HepG2 (cell line): ENCODE measurements around the gene PSMD12. TPM values are rescaled to one million over a fixed set of nuclear protein-coding genes. Genes with fewer than 3 reads are reported as not detected.
A peak's percentile ranks its signal among the peaks of the same experiment; 100 is the strongest.

Source experiments
- CSRNP1 ChIP-seq: sonication (generic); formaldehyde crosslinking; IDR thresholded peaks from 2 replicates; pipeline ENCODE4 v1.8.1; 2023; ENCODE audit warnings: mild to moderate bottlenecking, missing genetic modification reagents
- ELF3 ChIP-seq: IDR thresholded peaks from 2 replicates; pipeline ENCODE4 v1.6.1; 2016; ENCODE audit warnings: missing genetic modification reagents, missing compliant biosample characterization
- FOSL2 ChIP-seq: sonication (generic); formaldehyde crosslinking; IDR thresholded peaks from 2 replicates; pipeline ENCODE4 v1.4.0; 2020; ENCODE audit warnings: missing genetic modification reagents
- FOXJ3 ChIP-seq: sonication (generic); formaldehyde crosslinking; IDR thresholded peaks from 2 replicates; pipeline ENCODE4 v1.4.0; 2020; ENCODE audit warnings: missing genetic modification reagents, mild to moderate bottlenecking, borderline replicate concordance
- GATAD1 ChIP-seq: IDR thresholded peaks from 2 replicates; pipeline ENCODE4 v1.6.1; 2016; ENCODE audit warnings: missing genetic modification reagents, missing compliant biosample characterization
- GTF3A ChIP-seq: sonication (generic); formaldehyde crosslinking; conservative IDR thresholded peaks from 2 replicates; pipeline ENCODE4 v1.4.0; 2020; ENCODE audit warnings: mild to moderate bottlenecking, missing genetic modification reagents
- HOXA7 ChIP-seq: sonication (generic); formaldehyde crosslinking; IDR thresholded peaks from 2 replicates; pipeline ENCODE4 v1.8.1; 2022; ENCODE audit warnings: mild to moderate bottlenecking, missing genetic modification reagents, moderate library complexity
- JUND ChIP-seq: sonication (generic); formaldehyde crosslinking; IDR thresholded peaks from 2 replicates; pipeline ENCODE4 v1.8.0; 2022; ENCODE audit warnings: mild to moderate bottlenecking, missing genetic modification reagents
- KLF16 ChIP-seq, 2 experiments: sonication (generic) in 1 of 2; formaldehyde crosslinking in 1 of 2; IDR thresholded peaks; 2 replicates each; pipeline versions ENCODE4 v1.6.1 to v1.8.0; 2016 to 2023; ENCODE audit warnings: missing genetic modification reagents in 2 of 2, missing compliant biosample characterization in 1 of 2
- KLF9 ChIP-seq: IDR thresholded peaks from 2 replicates; pipeline ENCODE4 v1.6.1; 2016; ENCODE audit warnings: low read depth
- LCORL ChIP-seq, 2 experiments: fragments of 450-650 bp in 1 of 2; sonication (generic) in 1 of 2; formaldehyde crosslinking in 1 of 2; IDR thresholded peaks; 2 replicates each; pipeline versions ENCODE4 v1.5.0 to v1.6.1; 2017 to 2020; ENCODE audit warnings: antibody characterized with exemption in 1 of 2, missing genetic modification reagents in 1 of 2
- MIXL1 ChIP-seq: IDR thresholded peaks from 2 replicates; pipeline ENCODE4 v1.6.1; 2016
- NFYC ChIP-seq: IDR thresholded peaks from 2 replicates; pipeline ENCODE4 v1.6.1; 2016; ENCODE audit warnings: missing genetic modification reagents, missing compliant biosample characterization
- NR2F1 ChIP-seq, 2 experiments: fragments of 450-650 bp in 1 of 2; formaldehyde crosslinking in 1 of 2; IDR thresholded peaks; 2 replicates each; pipeline versions ENCODE4 v1.5.0 to v1.6.1; 2016 to 2020; ENCODE audit warnings: mild to moderate bottlenecking in 1 of 2, missing compliant biosample characterization in 1 of 2, missing genetic modification reagents in 1 of 2, moderate library complexity in 1 of 2
- NR3C1 ChIP-seq: sonication (generic); formaldehyde crosslinking; IDR thresholded peaks from 2 replicates; pipeline ENCODE4 v1.4.0; 2020; ENCODE audit warnings: missing genetic modification reagents
- TAF15 ChIP-seq: fragments of 200-400 bp; formaldehyde crosslinking; IDR thresholded peaks from one replicate; pipeline ENCODE4 v1.6.1; 2018; ENCODE audit warnings: mild to moderate bottlenecking, low read depth, low read length; ENCODE audit not compliant: poor library complexity, severe bottlenecking
- ZFAT ChIP-seq: sonication (generic); formaldehyde crosslinking; conservative IDR thresholded peaks from 2 replicates; pipeline ENCODE4 v1.8.1; 2023; ENCODE audit warnings: missing genetic modification reagents, inconsistent platforms
- ZFY ChIP-seq: sonication (generic); formaldehyde crosslinking; IDR thresholded peaks from 2 replicates; pipeline ENCODE4 v1.4.0; 2020; ENCODE audit warnings: missing genetic modification reagents
- ZNF160 ChIP-seq: sonication (generic); formaldehyde crosslinking; IDR thresholded peaks from 2 replicates; pipeline ENCODE4 v1.8.0; 2022; ENCODE audit warnings: mild to moderate bottlenecking, inconsistent platforms, missing genetic modification reagents
- ZNF24 ChIP-seq: fragments of 450-650 bp; IDR thresholded peaks from 2 replicates; pipeline ENCODE4 v1.6.1; 2017; ENCODE audit warnings: antibody characterized with exemption, mild to moderate bottlenecking
- ZNF253 ChIP-seq: sonication (generic); formaldehyde crosslinking; IDR thresholded peaks from 2 replicates; pipeline ENCODE4 v1.8.0; 2022; ENCODE audit warnings: mild to moderate bottlenecking, missing genetic modification reagents, borderline replicate concordance
- ZNF263 ChIP-seq: sonication (generic); formaldehyde crosslinking; IDR thresholded peaks from 2 replicates; pipeline ENCODE4 v1.4.0; 2020; ENCODE audit warnings: missing genetic modification reagents
- ZNF264 ChIP-seq: sonication (generic); formaldehyde crosslinking; IDR thresholded peaks from 2 replicates; pipeline ENCODE4 v1.4.0; 2020; ENCODE audit warnings: missing genetic modification reagents
- ZNF274 ChIP-seq: sonication (generic); formaldehyde crosslinking; IDR thresholded peaks from 2 replicates; pipeline ENCODE4 v1.5.1; 2020; ENCODE audit warnings: mild to moderate bottlenecking, missing genetic modification reagents
- ZNF550 ChIP-seq: sonication (generic); formaldehyde crosslinking; IDR thresholded peaks from 2 replicates; pipeline ENCODE4 v1.4.0; 2020; ENCODE audit warnings: mild to moderate bottlenecking, missing genetic modification reagents, borderline replicate concordance
- ZNF597 ChIP-seq: sonication (generic); formaldehyde crosslinking; IDR thresholded peaks from 2 replicates; pipeline ENCODE4 v1.5.0; 2020; ENCODE audit warnings: missing genetic modification reagents
- ZNF737 ChIP-seq: sonication (generic); formaldehyde crosslinking; IDR thresholded peaks from 2 replicates; pipeline ENCODE4 v1.5.0; 2020; ENCODE audit warnings: missing genetic modification reagents, mild to moderate bottlenecking, borderline replicate concordance
- ZNF775 ChIP-seq: sonication (generic); formaldehyde crosslinking; IDR thresholded peaks from 2 replicates; pipeline ENCODE4 v1.4.0; 2020; ENCODE audit warnings: missing genetic modification reagents, mild to moderate bottlenecking, moderate library complexity, borderline replicate concordance
- polyA plus RNA-seq, 8 experiments: library from polyadenylated mRNA; depleted of rRNA in 3 of 8; stranded (reverse) in 7 of 8; unstranded in 1 of 8; fragments of >200 nt; fragmentation: Illumina TruSeq in 4 of 8; extraction: Trizol in 4 of 8; gene quantifications; 2 replicates each; pipeline versions ENCODE4 v1.2.1 to v1.2.3, GENCODE V29; 2011 to 2016; ENCODE audit warnings: low read depth in 4 of 8, missing spikeins in 1 of 8, mixed read lengths in 1 of 8; ENCODE audit not compliant: insufficient read depth in 1 of 8
- total RNA-seq, 5 experiments: library from RNA; depleted of rRNA; stranded (reverse); fragments of >200 nt; fragmentation: Illumina TruSeq; extraction: Trizol; gene quantifications; 2 replicates each; pipeline ENCODE4 v1.2.3, GENCODE V29; 2016; ENCODE audit warnings: low read depth in 1 of 5
- TF ChIP-seq, protein P1 (sequence below): sonication (generic); formaldehyde crosslinking; IDR thresholded peaks from 2 replicates; pipeline ENCODE4 v1.9.0; 2021; ENCODE audit warnings: missing genetic modification reagents, mild to moderate bottlenecking, borderline replicate concordance

The PSMD12 gene
- total and polyA plus RNA-seq, 2 of the 13 experiments (the other 11 are each of a cell fraction or from before 2014, with no cell fraction given) = 27.4 to 71.7 TPM

- TF ChIP-seq NR2F1 (CRISPR knock-in tag; IDR thresholded peaks at IDR 0.05) = no peak
- TF ChIP-seq ZNF274 (CRISPR knock-in tag) = peak; percentile 56; the same call in 1 of the 2 replicates
- no peak for TF ChIP-seq KLF9 (CRISPR knock-in tag)
- no peak for TF ChIP-seq ZNF597 (CRISPR knock-in tag)
- 0 out of 4 replicates have a peak, but pooled peaks of 1 of the 2 experiments have one; percentile 30 for TF ChIP-seq KLF16 (CRISPR knock-in tag; IDR thresholded peaks at IDR 0.05)
- TF ChIP-seq ZNF263 (CRISPR knock-in tag) = no peak
- 0 out of 2 replicates have a peak, but pooled peaks have one; percentile 50 for TF ChIP-seq MIXL1 (CRISPR knock-in tag)
- TF ChIP-seq ZNF737 (CRISPR knock-in tag) = no peak
- no peak for TF ChIP-seq ZNF160 (CRISPR knock-in tag)
- TF ChIP-seq CSRNP1 (CRISPR knock-in tag) = no peak
- no peak for TF ChIP-seq ZFY (CRISPR knock-in tag)
- TF ChIP-seq ZNF253 = no peak
- TF ChIP-seq TAF15 = no peak
- no peak for TF ChIP-seq GTF3A (CRISPR knock-in tag)
- no peak for TF ChIP-seq LCORL (IDR thresholded peaks at IDR 0.05)
- TF ChIP-seq LCORL (CRISPR knock-in tag; IDR thresholded peaks at IDR 0.05) = peak; percentile 31; the same call in 1 of the 2 replicates
- peak; percentile 42; the same call in 1 of the 2 replicates for TF ChIP-seq FOSL2 (CRISPR knock-in tag)
- TF ChIP-seq FOXJ3 (CRISPR knock-in tag) = no peak
- TF ChIP-seq GATAD1 (CRISPR knock-in tag) = peak; percentile 33; the same call in 1 of the 2 replicates
- TF ChIP-seq ZNF775 = no peak
- TF ChIP-seq, protein P1, sequence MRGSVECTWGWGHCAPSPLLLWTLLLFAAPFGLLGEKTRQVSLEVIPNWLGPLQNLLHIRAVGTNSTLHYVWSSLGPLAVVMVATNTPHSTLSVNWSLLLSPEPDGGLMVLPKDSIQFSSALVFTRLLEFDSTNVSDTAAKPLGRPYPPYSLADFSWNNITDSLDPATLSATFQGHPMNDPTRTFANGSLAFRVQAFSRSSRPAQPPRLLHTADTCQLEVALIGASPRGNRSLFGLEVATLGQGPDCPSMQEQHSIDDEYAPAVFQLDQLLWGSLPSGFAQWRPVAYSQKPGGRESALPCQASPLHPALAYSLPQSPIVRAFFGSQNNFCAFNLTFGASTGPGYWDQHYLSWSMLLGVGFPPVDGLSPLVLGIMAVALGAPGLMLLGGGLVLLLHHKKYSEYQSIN (CRISPR knock-in tag) = no peak
- TF ChIP-seq JUND (CRISPR knock-in tag) = no peak
- TF ChIP-seq NFYC (CRISPR knock-in tag) = no peak
- TF ChIP-seq ELF3 (CRISPR knock-in tag) = no peak
- TF ChIP-seq ZNF24 = no peak
- no peak for TF ChIP-seq ZNF550 (CRISPR knock-in tag)
- TF ChIP-seq ZNF264 (CRISPR knock-in tag) = no peak
- TF ChIP-seq ZFAT = no peak
- no peak for TF ChIP-seq NR3C1 (CRISPR knock-in tag)
- TF ChIP-seq HOXA7 = no peak
Measured at GRCh38 chr17:67374329-67375053, 8.1 kb upstream of the PSMD12 start (continued).
